Measurements from ENCODE around the gene NEIL1.
"Not testable (repeated sequence)": the region's sequence is repeated elsewhere in the genome, so short reads cannot be mapped to it uniquely, and the experiment has no call there.

NEIL1 gene

DNA sequence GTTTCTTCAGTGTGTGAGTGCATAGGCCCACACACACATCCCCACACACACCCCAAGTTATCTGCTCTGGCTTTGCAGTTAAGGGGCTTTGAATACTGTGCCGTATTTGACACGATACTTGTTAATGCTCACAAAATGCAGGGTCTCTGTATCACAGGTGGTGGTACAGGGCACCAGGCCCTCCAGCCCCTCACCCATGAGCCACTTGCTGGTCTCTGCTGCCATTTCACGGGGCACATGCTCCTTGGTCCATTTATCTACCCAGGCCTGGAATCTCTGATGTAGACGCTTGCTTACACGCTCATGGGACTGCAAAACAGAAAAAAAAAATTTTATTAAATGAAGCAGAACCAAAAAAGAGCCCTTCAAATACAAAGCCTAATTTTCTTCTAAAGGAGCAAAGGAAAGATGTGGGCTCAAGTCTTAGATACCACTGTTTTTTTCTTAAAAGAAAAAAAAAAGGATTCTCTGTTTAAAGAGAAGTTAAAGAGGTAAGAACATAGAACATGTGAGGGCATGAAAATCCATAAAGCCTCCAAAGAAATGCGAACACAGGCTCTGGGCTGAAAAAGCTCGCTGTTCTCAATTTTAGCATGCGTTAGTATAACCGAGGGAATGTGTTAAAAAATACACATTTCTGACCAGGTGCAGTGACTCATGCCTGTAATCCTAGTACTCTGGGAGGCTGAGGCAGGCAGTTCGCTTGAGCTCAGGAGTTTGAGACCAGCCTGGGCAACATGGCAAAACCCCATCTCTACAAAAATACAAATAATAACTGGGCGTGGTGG lies 25.3 kb downstream of the NEIL1 start:
- DNase-seq (ENCODE audit: low read depth in 2 of 2) = no peak

DNA sequence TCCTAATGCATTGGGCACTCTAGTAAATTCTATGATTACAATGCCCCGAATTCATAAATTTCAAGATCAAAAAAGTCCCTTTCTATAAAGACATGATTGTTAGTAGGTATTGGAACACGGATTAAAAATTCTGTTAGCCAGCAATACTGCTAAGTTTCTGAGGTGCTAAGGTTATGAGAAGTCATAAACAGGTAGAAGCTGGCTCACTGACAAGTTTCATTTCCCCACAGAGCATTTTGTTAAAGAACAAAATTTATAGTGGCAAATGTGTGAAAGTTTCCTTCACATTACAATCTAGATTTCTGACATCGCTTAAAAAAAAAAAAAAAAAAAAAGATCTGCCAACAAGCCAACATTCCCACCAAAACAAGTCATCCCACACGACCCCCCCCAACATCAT lies 33.9 kb downstream of the NEIL1 start:
- DNase-seq (ENCODE audit: low read depth in 2 of 2) = no peak

DNA sequence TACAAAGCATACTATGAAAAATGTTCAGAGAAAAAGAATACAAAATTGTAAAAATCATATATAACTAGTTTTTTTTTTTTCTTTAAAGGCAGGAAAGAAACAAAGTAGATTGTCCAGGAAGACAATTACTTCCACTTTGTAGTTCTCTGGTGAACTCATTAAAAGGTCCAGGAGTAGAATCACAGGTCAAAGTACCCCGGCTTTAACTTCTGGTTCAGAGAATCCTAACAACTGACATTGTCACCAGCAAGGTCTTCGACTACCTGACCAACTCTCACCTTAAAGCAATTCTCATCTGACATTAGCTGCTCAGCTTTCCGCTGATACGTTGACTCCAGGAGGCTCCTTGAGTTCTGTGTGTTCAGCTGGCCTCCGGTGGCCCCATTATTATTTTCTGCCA lies 37.1 kb downstream of the NEIL1 start:
- DNase-seq (ENCODE audit: low read depth in 2 of 2) = not testable (repeated sequence)

DNA sequence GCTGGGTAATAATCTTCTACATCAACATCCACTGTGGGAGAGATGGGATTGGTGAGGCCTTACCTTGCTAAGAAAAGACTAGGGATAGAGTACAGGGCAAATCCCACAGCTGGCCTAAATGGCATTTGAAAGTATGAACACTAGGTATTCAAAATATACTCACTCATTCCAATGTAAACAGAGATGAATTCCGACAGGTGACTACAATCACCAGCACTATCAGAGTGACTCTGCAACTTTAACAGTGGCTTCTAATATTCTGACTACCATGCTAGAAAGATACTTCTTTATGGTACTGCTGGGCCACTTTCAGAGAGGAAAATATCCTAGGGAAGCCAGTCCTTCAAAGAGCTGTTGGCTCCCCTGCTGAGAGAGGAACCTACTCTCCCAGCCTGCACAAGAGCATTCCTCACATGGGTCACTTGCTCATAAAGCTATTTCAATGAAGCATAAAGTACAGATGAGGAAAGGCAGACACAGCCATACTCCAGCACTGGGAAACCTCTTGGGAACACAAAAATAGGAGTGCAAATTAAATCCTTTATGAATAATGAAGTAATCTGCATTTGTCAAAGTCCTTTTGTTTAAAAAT lies 43.0 kb downstream of the NEIL1 start:
- no peak for DNase-seq (ENCODE audit: low read depth in 2 of 2)

DNA sequence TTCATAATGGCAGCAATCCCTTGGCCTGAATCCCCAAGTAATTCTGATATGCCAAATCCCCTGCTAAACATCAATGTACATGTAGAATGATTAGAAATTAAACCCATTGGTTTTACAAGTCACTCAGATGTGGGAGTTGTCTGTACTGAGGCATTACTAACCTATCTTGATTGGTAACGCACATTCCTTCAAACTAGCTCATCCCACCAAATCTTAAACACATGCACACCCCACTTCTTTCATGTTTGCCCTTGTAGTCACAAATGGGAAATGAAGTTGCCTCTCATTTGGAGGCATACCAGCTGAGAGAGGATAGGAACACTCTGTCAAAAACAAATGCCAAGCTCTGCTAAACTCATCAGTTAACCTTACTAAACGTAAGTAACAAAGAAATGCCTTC lies 50.7 kb downstream of the NEIL1 start:
- DNase-seq (ENCODE audit: low read depth in 2 of 2) = no peak

DNA sequence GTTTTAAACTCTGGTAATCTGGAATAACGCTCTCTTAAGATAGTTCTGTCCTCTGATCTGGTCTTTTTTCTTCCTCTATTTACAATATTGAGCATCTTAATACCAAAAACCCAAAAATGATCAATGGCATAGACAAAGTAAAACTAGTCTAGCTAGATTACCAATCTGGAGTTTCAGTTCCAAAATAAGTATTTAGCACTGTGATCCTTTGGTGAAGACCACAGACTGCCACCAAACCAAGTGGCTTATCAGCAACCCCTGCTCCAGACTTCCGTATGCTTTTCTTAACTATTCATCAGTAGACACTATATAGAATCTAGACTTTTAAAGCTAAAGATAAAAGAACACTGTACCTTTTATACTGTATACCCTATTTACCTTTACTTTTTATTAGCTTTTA lies 57.1 kb downstream of the NEIL1 start:
- DNase-seq (ENCODE audit: low read depth in 2 of 2) = no peak

Data from activated CD4-positive, alpha-beta T cell treated with anti-CD3 and anti-CD28 coated beads for 24 hours (primary cell).